ENCODE results near the gene ASIC2.

GRCh38 chr17:33019161-33019890, 273.8 kb downstream of the ASIC2 start:
- TF ChIP-seq EZH2 (IDR thresholded peaks at IDR 0.05; ENCODE audit: borderline replicate concordance, low read length) (no peak), CTCF (IDR thresholded peaks at IDR 0.05; ENCODE audit: low read length) (no peak)

Measured in OCI-LY1 (cell line).